SK-N-MC (cell line): ENCODE data around the gene PIGT.

ENCODE experiments used
- EZH2 ChIP-seq: fragments of 200-600 bp; sonication (generic); IDR thresholded peaks from one replicate; pipeline ENCODE4 v1.6.1; 2017; ENCODE audit warnings: antibody characterized with exemption
- FOXP2 ChIP-seq: optimal IDR thresholded peaks from 2 replicates; pipeline ENCODE3; 2011; ENCODE audit warnings: mild to moderate bottlenecking, moderate library complexity; ENCODE audit not compliant: insufficient read depth; ENCODE audit errors: extremely low read length, control extremely low read depth
- POLR2AphosphoS5 ChIP-seq: IDR thresholded peaks from 2 replicates; pipeline ENCODE4 v1.6.1; 2012; ENCODE audit warnings: mild to moderate bottlenecking, low read depth, low read length, borderline replicate concordance

GRCh38 chr20:45413479-45413878 lies 2.5 kb upstream of the PIGT start:
- no peak for TF ChIP-seq EZH2
- TF ChIP-seq POLR2AphosphoS5 = no peak
- TF ChIP-seq FOXP2 = no peak
